ENCODE data around the gene POT1. TPM values are rescaled to one million over a fixed set of nuclear protein-coding genes. Genes with fewer than 3 reads are reported as not detected.

The POT1 gene
- 38.2 and 44.1 TPM in 2 replicates for total RNA-seq

GRCh38 chr7:124929467-124930172, at the start of gene POT1:
POT1 (minus strand) TSS chr7:124929825; CDS start chr7:124897173, 32,652 bp downstream.

Other genes with a start within 250 kb of the POT1 start
- 1.5 and 2.7 TPM in 2 replicates for gene GPR37, start 164.0 kb downstream of the POT1 start, total RNA-seq

Data from smooth muscle cell of the pulmonary artery (primary cell).